IMR-90 (cell line): ENCODE measurements around the gene DCST2. TPM values are rescaled to one million over a fixed set of nuclear protein-coding genes. Genes with fewer than 3 reads are reported as not detected.

ENCODE experiments used
- ATAC-seq: fragments of 200-7000 bp; cut with Tn5 transposase; 2 replicates; pipeline ENCODE4 v1.9.1; 2020; ENCODE audit warnings: low read depth, mild to moderate bottlenecking, moderate library complexity
- BruUV-seq: library from RNA; stranded (reverse); fragments of 400-500 nt; replicated peaks from 2 replicates; lab custom pipeline; 2021; lab: Mats Ljungman, UMichigan
- CTCF ChIA-PET: fragments of 300-600 bp; formaldehyde crosslinking; extraction: SDS; loops from one replicate; lab custom pipeline; 2021; ENCODE audit warnings: antibody characterized with exemption; lab: Yijun Ruan, JAX
- POLR2A ChIA-PET: fragments of 300-600 bp; sonication (Branson Sonifier 250); formaldehyde crosslinking; loops from one replicate; lab custom pipeline; 2022; ENCODE audit warnings: antibody characterized with exemption; ENCODE audit not compliant: unreplicated experiment; lab: Charles Lee
- DNase-seq: peaks from one replicate; pipeline ENCODE4 v3.0.0; 2013
- H2AFZ ChIP-seq: replicated peaks from 2 replicates; pipeline ENCODE3; 2013; ENCODE audit warnings: low read length, mild to moderate bottlenecking; ENCODE audit not compliant: poor library complexity
- H2AK5ac ChIP-seq: 2 replicates; pipeline ENCODE4 v1.6.1; 2013; ENCODE audit warnings: low read depth, low read length, inconsistent platforms
- H2AK9ac ChIP-seq: replicated peaks from 2 replicates; pipeline ENCODE3; 2013; ENCODE audit warnings: mild to moderate bottlenecking, low read depth, low read length, moderate library complexity; ENCODE audit not compliant: poor library complexity
- H2BK120ac ChIP-seq: 2 replicates; pipeline ENCODE4 v1.6.1; 2013; ENCODE audit warnings: low read depth, low read length, inconsistent platforms
- H2BK15ac ChIP-seq: 3 replicates; pipeline ENCODE4 v1.6.1; 2013; ENCODE audit warnings: low read depth, low read length, inconsistent platforms
- H2BK20ac ChIP-seq: 2 replicates; pipeline ENCODE4 v1.6.1; 2013; ENCODE audit warnings: low read depth, mild to moderate bottlenecking, inconsistent platforms, low read length, moderate library complexity
- H2BK5ac ChIP-seq: 2 replicates; pipeline ENCODE4 v1.6.1; 2013; ENCODE audit warnings: mild to moderate bottlenecking, low read depth, low read length, inconsistent platforms; ENCODE audit not compliant: poor library complexity, severe bottlenecking
- H3K14ac ChIP-seq: replicated peaks from 2 replicates; pipeline ENCODE4 v1.6.1; 2013; ENCODE audit warnings: low read depth, low read length, inconsistent platforms
- H3K18ac ChIP-seq: 2 replicates; pipeline ENCODE4 v1.6.1; 2013; ENCODE audit warnings: low read depth, low read length, control low read depth
- H3K23ac ChIP-seq: 2 replicates; pipeline ENCODE4 v1.6.1; 2013; ENCODE audit warnings: low read depth, low read length, inconsistent platforms
- H3K27ac ChIP-seq: 2 replicates; pipeline ENCODE4 v1.5.1; 2013; ENCODE audit warnings: mild to moderate bottlenecking, control low read depth, low read length; ENCODE audit not compliant: insufficient read depth
- H3K27me3 ChIP-seq: 2 replicates; pipeline ENCODE4 v1.6.1; 2013; ENCODE audit warnings: low read length; ENCODE audit not compliant: control insufficient read depth, insufficient read depth
- H3K36me3 ChIP-seq: 2 replicates; pipeline ENCODE4 v1.6.1; 2013; ENCODE audit warnings: low read length, mixed read lengths; ENCODE audit not compliant: control insufficient read depth, insufficient read depth
- H3K4ac ChIP-seq: 2 replicates; pipeline ENCODE4 v1.6.1; 2013; ENCODE audit warnings: low read depth, low read length, inconsistent platforms
- H3K4me1 ChIP-seq: 2 replicates; pipeline ENCODE4 v1.6.1; 2013; ENCODE audit warnings: low read length, mixed read lengths; ENCODE audit not compliant: control insufficient read depth, insufficient read depth
- H3K4me2 ChIP-seq: 2 replicates; pipeline ENCODE4 v1.6.1; 2013; ENCODE audit warnings: low read depth, mild to moderate bottlenecking, control low read depth, low read length, moderate library complexity
- H3K4me3 ChIP-seq: 2 replicates; pipeline ENCODE4 v1.5.1; 2013; ENCODE audit warnings: low read depth, mild to moderate bottlenecking, control low read depth, low read length, moderate library complexity; ENCODE audit not compliant: insufficient read depth
- H3K56ac ChIP-seq: 2 replicates; pipeline ENCODE4 v1.6.1; 2013; ENCODE audit warnings: low read length, inconsistent platforms; ENCODE audit not compliant: insufficient read depth; ENCODE audit errors: extremely low read depth
- H3K79me1 ChIP-seq, 2 experiments: 2 replicates each; pipeline ENCODE4 v1.6.1; 2013; ENCODE audit warnings: low read length in 2 of 2, inconsistent platforms in 1 of 2, low read depth in 1 of 2
- H3K9ac ChIP-seq: 2 replicates; pipeline ENCODE4 v1.6.1; 2013; ENCODE audit warnings: low read depth, low read length, control low read depth
- H3K9me1 ChIP-seq: 2 replicates; pipeline ENCODE4 v1.6.1; 2013; ENCODE audit warnings: low read length, inconsistent platforms; ENCODE audit not compliant: insufficient read depth
- H3K9me3 ChIP-seq: 2 replicates; pipeline ENCODE4 v1.6.1; 2013; ENCODE audit warnings: low read length; ENCODE audit not compliant: control insufficient read depth, insufficient read depth
- H4K20me1 ChIP-seq: 2 replicates; pipeline ENCODE4 v1.6.1; 2013; ENCODE audit warnings: low read length, inconsistent platforms; ENCODE audit not compliant: insufficient read depth
- H4K5ac ChIP-seq: 2 replicates; pipeline ENCODE4 v1.6.1; 2013; ENCODE audit warnings: mild to moderate bottlenecking, low read depth, low read length, control low read depth
- H4K8ac ChIP-seq, 2 experiments: 2 replicates each; pipeline ENCODE4 v1.6.1; 2013; ENCODE audit warnings: low read depth in 2 of 2, low read length in 2 of 2, control low read depth in 1 of 2, inconsistent platforms in 1 of 2
- H4K91ac ChIP-seq: 2 replicates; pipeline ENCODE4 v1.6.1; 2013; ENCODE audit warnings: low read depth, low read length, inconsistent platforms; ENCODE audit not compliant: insufficient read depth
- ELK1 ChIP-seq: fragments of 150-350 bp; IDR thresholded peaks from 2 replicates; pipeline ENCODE4 v1.6.1; 2016; ENCODE audit warnings: low read depth, mild to moderate bottlenecking, low read length, moderate library complexity, borderline replicate concordance
- FOS ChIP-seq: fragments of 150-350 bp; IDR thresholded peaks from 2 replicates; pipeline ENCODE4 v1.6.1; 2016; ENCODE audit warnings: low read depth, low read length
- MAFK ChIP-seq: IDR thresholded peaks from 2 replicates; pipeline ENCODE4 v1.6.1; 2012; ENCODE audit warnings: low read depth, low read length, improper control_type of control experiment
- MAZ ChIP-seq: IDR thresholded peaks from 2 replicates; pipeline ENCODE4 v1.6.1; 2012; ENCODE audit warnings: low read depth, mild to moderate bottlenecking, low read length, improper control_type of control experiment, moderate library complexity, borderline replicate concordance
- MXI1 ChIP-seq: IDR thresholded peaks from 2 replicates; pipeline ENCODE4 v1.6.1; 2012; ENCODE audit warnings: low read depth, mild to moderate bottlenecking, low read length, moderate library complexity, borderline replicate concordance
- NFE2L2 ChIP-seq: fragments of 150-350 bp; IDR thresholded peaks from 2 replicates; pipeline ENCODE4 v1.6.1; 2016; ENCODE audit warnings: low read depth, mild to moderate bottlenecking, low read length
- RFX5 ChIP-seq: IDR thresholded peaks from 2 replicates; pipeline ENCODE4 v1.8.0; 2012; ENCODE audit warnings: low read depth, mild to moderate bottlenecking, low read length, moderate library complexity
- SMC3 ChIP-seq: fragments of 150-350 bp; IDR thresholded peaks from 2 replicates; pipeline ENCODE4 v1.6.1; 2016; ENCODE audit warnings: low read depth, mild to moderate bottlenecking, antibody characterized with exemption, low read length, moderate library complexity
- WGBS, 2 experiments: methylation state at CpG; one replicate each; pipeline versions ENCODE4 v1.1.5 to v1.1.7; 2013; ENCODE audit warnings: missing lambda C conversion rate in 2 of 2; ENCODE audit not compliant: insufficient read length in 1 of 2; ENCODE audit errors: extremely low coverage in 2 of 2; 5-methylcytosine and 5-hydroxymethylcytosine counted together
- dilution Hi-C: fragments of 300-500 bp; cut with HindIII; formaldehyde crosslinking; loops from one replicate; pipeline ENCODE4 v1.14.3; 2018; ENCODE audit warnings: low sequenced_read_pairs; ENCODE audit not compliant: unreplicated experiment
- in situ Hi-C: fragments of 300-500 bp; cut with MboI; formaldehyde crosslinking; loops from 3 replicates; pipeline ENCODE4 v1.14.3; 2019; ENCODE audit warnings: low sequenced_read_pairs, inconsistent platforms, mixed read lengths
- intact Hi-C: fragments of 100-400 bp; cut with micrococcal nuclease; formaldehyde crosslinking; loops from 2 replicates; pipeline ENCODE4 v1.10.0; 2022
- polyA plus RNA-seq, 3 experiments: library from polyadenylated mRNA; depleted of rRNA; stranded (reverse); fragments of >200 nt; gene quantifications; 2 replicates each; pipeline ENCODE4 v1.2.3, GENCODE V29; 2012; ENCODE audit warnings: low replicate concordance in 1 of 3
- total RNA-seq: library from RNA; depleted of rRNA; stranded (reverse); fragments of >200 nt; gene quantifications from 2 replicates; pipeline ENCODE4 v1.2.3, GENCODE V29; 2012
- TF ChIP-seq, protein P1 (sequence below): conservative IDR thresholded peaks from 2 replicates; pipeline ENCODE4 v1.5.1; 2012; ENCODE audit warnings: mild to moderate bottlenecking, low read depth, low read length, improper control_type of control experiment

Gene DCST2
- total and polyA plus RNA-seq, 2 of the 4 experiments (the other 2 are of a cell fraction), result 0.14 TPM; not detected in 1

GRCh38 chr1:155070721-155071569, 37.4 kb upstream of the DCST2 start:
- ATAC-seq, result peak; percentile 90
- H3K4ac ChIP-seq, result no peak overlapping the region
- H3K79me1 ChIP-seq, result 0 out of 4 replicates have a peak, but pooled peaks cover 0 to 4% of the 10 kb centered on the region in 2 experiments
- H3K14ac ChIP-seq, result no peak overlapping the region
- CTCF ChIA-PET, result interaction anchor here (1.1 to 1.4 kb wide), 3 partner anchors 15 to 26 kb away, joined by 3 to 4 read pairs (median 3); no protein-coding TSS in a partner anchor
- POLR2A ChIA-PET, result no interaction called here
- H3K27me3 ChIP-seq, result peaks cover 20% of the 10 kb centered on the region
- H3K18ac ChIP-seq, result no peak overlapping the region
- H2AFZ ChIP-seq, result peak overlapping the region; percentile 89
- H3K56ac ChIP-seq, result no peak overlapping the region
- no peak overlapping the region for H2BK15ac ChIP-seq
- 12% methylated on average over 17 of the region's 61 CpGs; no CpG with 5 or more reads in 1 of the 2 experiments for WGBS, 2 experiments
- no peak overlapping the region for H2BK120ac ChIP-seq
- H3K23ac ChIP-seq, result no peak overlapping the region
- H2AK5ac ChIP-seq, result no peak overlapping the region
- H4K20me1 ChIP-seq, result peaks cover 4% of the 10 kb centered on the region; the same call in 1 of the 2 replicates
- peak overlapping the region; percentile 12 to 69; a peak in 1 of 4 replicates for H4K8ac ChIP-seq
- H3K9me1 ChIP-seq, result peaks cover 8% of the 10 kb centered on the region; the same call in 1 of the 2 replicates
- peak overlapping the region; percentile 34 for H3K4me3 ChIP-seq
- in situ Hi-C loops, result no loop called here
- H4K5ac ChIP-seq, result peak overlapping the region; percentile 1; the same call in 1 of the 2 replicates
- TF ChIP-seq RFX5, result no peak
- no peak for TF ChIP-seq SMC3
- no peak for TF ChIP-seq ELK1
- TF ChIP-seq, protein P1, sequence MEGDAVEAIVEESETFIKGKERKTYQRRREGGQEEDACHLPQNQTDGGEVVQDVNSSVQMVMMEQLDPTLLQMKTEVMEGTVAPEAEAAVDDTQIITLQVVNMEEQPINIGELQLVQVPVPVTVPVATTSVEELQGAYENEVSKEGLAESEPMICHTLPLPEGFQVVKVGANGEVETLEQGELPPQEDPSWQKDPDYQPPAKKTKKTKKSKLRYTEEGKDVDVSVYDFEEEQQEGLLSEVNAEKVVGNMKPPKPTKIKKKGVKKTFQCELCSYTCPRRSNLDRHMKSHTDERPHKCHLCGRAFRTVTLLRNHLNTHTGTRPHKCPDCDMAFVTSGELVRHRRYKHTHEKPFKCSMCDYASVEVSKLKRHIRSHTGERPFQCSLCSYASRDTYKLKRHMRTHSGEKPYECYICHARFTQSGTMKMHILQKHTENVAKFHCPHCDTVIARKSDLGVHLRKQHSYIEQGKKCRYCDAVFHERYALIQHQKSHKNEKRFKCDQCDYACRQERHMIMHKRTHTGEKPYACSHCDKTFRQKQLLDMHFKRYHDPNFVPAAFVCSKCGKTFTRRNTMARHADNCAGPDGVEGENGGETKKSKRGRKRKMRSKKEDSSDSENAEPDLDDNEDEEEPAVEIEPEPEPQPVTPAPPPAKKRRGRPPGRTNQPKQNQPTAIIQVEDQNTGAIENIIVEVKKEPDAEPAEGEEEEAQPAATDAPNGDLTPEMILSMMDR, result peak; percentile 27; the same call in 1 of the 2 replicates
- TF ChIP-seq MXI1, result peak; percentile 48; the same call in 1 of the 2 replicates
- no peak for TF ChIP-seq FOS
- no peak for TF ChIP-seq MAFK
- TF ChIP-seq MAZ, result no peak
- no peak for TF ChIP-seq NFE2L2
- peaks cover 5% of the 10 kb centered on the region; the same call in 1 of the 2 replicates for H3K4me1 ChIP-seq
- H3K27ac ChIP-seq, result no peak overlapping the region; the same call in 1 of the 2 replicates
- BruUV-seq, result no TSS peak
- no peak overlapping the region for H2BK5ac ChIP-seq
- peak overlapping the region; percentile 77 for H3K4me2 ChIP-seq
- H3K36me3 ChIP-seq, result peaks cover 21% of the 10 kb centered on the region; the same call in 1 of the 2 replicates
- peak; percentile 64 for DNase-seq
- dilution Hi-C loops, result no loop called here
- intact Hi-C loops, result no loop called here
- H2BK20ac ChIP-seq, result no peak overlapping the region
- H3K9me3 ChIP-seq, result no peaks in the 10 kb centered on the region
- H2AK9ac ChIP-seq, result peak overlapping the region; percentile 89
- no peak overlapping the region for H3K9ac ChIP-seq
- H4K91ac ChIP-seq, result no peak overlapping the region
